ENCODE measurements around the gene MYH15.
A peak's percentile ranks its signal among the peaks of the same experiment; 100 is the strongest.

The MYH15 gene

GRCh38 chr3:108479224-108479623 lies 31.2 kb downstream of the MYH15 start:
- DNase-seq, result no peak
- in situ Hi-C loops (cut with HindIII; ENCODE audit: low pct_ligation_motif_present, low pct_unique_long_range_greater_than_20kb, low sequenced_read_pairs), result no loop called here

- in situ Hi-C loops (cut with HindIII; ENCODE audit: low pct_ligation_motif_present, low pct_unique_long_range_greater_than_20kb, low sequenced_read_pairs), result no loop called here
- DNase-seq, result peak; percentile 57
Observed at GRCh38 chr3:108477511-108478147, 32.8 kb downstream of the MYH15 start.

- in situ Hi-C loops (cut with HindIII; ENCODE audit: low pct_ligation_motif_present, low pct_unique_long_range_greater_than_20kb, low sequenced_read_pairs), result no loop called here
Observed at GRCh38 chr3:108475220-108475782, 35.1 kb downstream of the MYH15 start.

GRCh38 chr3:108474581-108474980 lies 35.8 kb downstream of the MYH15 start:
- no peak for DNase-seq
- in situ Hi-C loops (cut with HindIII; ENCODE audit: low pct_ligation_motif_present, low pct_unique_long_range_greater_than_20kb, low sequenced_read_pairs), result no loop called here

More at GRCh38 chr3:108475220-108475782, 35.1 kb downstream of the MYH15 start:
- no peak for DNase-seq

- in situ Hi-C loops (cut with HindIII; ENCODE audit: low pct_ligation_motif_present, low pct_unique_long_range_greater_than_20kb, low sequenced_read_pairs), result no loop called here
- DNase-seq, result no peak
Observed at GRCh38 chr3:108473711-108474110, 36.7 kb downstream of the MYH15 start.

- in situ Hi-C loops (cut with HindIII; ENCODE audit: low pct_ligation_motif_present, low pct_unique_long_range_greater_than_20kb, low sequenced_read_pairs), result no loop called here
- peak; percentile 86 for DNase-seq
Observed at GRCh38 chr3:108472001-108472591, 38.3 kb downstream of the MYH15 start.

- in situ Hi-C loops (cut with HindIII; ENCODE audit: low pct_ligation_motif_present, low pct_unique_long_range_greater_than_20kb, low sequenced_read_pairs), result no loop called here
- DNase-seq, result no peak
Observed at GRCh38 chr3:108471426-108471825, 39.0 kb downstream of the MYH15 start.

GRCh38 chr3:108469126-108469525 lies 41.3 kb downstream of the MYH15 start:
- in situ Hi-C loops (cut with HindIII; ENCODE audit: low pct_ligation_motif_present, low pct_unique_long_range_greater_than_20kb, low sequenced_read_pairs), result no loop called here
- DNase-seq, result no peak

- in situ Hi-C loops (cut with HindIII; ENCODE audit: low pct_ligation_motif_present, low pct_unique_long_range_greater_than_20kb, low sequenced_read_pairs), result no loop called here
- no peak for DNase-seq
Observed at GRCh38 chr3:108468577-108468976, 41.8 kb downstream of the MYH15 start.

GRCh38 chr3:108462899-108463298 lies 47.5 kb downstream of the MYH15 start:
- no peak for DNase-seq
- in situ Hi-C loops (cut with HindIII; ENCODE audit: low pct_ligation_motif_present, low pct_unique_long_range_greater_than_20kb, low sequenced_read_pairs), result no loop called here

GRCh38 chr3:108461661-108462111 lies 48.7 kb downstream of the MYH15 start:
- DNase-seq, result no peak
- in situ Hi-C loops (cut with HindIII; ENCODE audit: low pct_ligation_motif_present, low pct_unique_long_range_greater_than_20kb, low sequenced_read_pairs), result no loop called here

GRCh38 chr3:108459225-108459624 lies 51.2 kb downstream of the MYH15 start:
- in situ Hi-C loops (cut with HindIII; ENCODE audit: low pct_ligation_motif_present, low pct_unique_long_range_greater_than_20kb, low sequenced_read_pairs), result no loop called here
- DNase-seq, result no peak

GRCh38 chr3:108455212-108455705 lies 55.1 kb downstream of the MYH15 start:
- DNase-seq, result no peak
- in situ Hi-C loops (cut with HindIII; ENCODE audit: low pct_ligation_motif_present, low pct_unique_long_range_greater_than_20kb, low sequenced_read_pairs), result no loop called here

- in situ Hi-C loops (cut with HindIII; ENCODE audit: low pct_ligation_motif_present, low pct_unique_long_range_greater_than_20kb, low sequenced_read_pairs), result no loop called here
- no peak for DNase-seq
Observed at GRCh38 chr3:108453565-108453964, 56.8 kb downstream of the MYH15 start.

- in situ Hi-C loops (cut with HindIII; ENCODE audit: low pct_ligation_motif_present, low pct_unique_long_range_greater_than_20kb, low sequenced_read_pairs), result no loop called here
- no peak for DNase-seq
Observed at GRCh38 chr3:108450444-108450843, 60.0 kb downstream of the MYH15 start.

GRCh38 chr3:108448593-108448992 lies 61.8 kb downstream of the MYH15 start:
- DNase-seq, result no peak
- in situ Hi-C loops (cut with HindIII; ENCODE audit: low pct_ligation_motif_present, low pct_unique_long_range_greater_than_20kb, low sequenced_read_pairs), result no loop called here

GRCh38 chr3:108447096-108447847 lies 63.1 kb downstream of the MYH15 start:
- in situ Hi-C loops (cut with HindIII; ENCODE audit: low pct_ligation_motif_present, low pct_unique_long_range_greater_than_20kb, low sequenced_read_pairs), result no loop called here
- DNase-seq, result no peak

- DNase-seq, result no peak
- in situ Hi-C loops (cut with HindIII; ENCODE audit: low pct_ligation_motif_present, low pct_unique_long_range_greater_than_20kb, low sequenced_read_pairs), result no loop called here
Observed at GRCh38 chr3:108442281-108442680, 68.1 kb downstream of the MYH15 start.

- DNase-seq, result no peak
- in situ Hi-C loops (cut with HindIII; ENCODE audit: low pct_ligation_motif_present, low pct_unique_long_range_greater_than_20kb, low sequenced_read_pairs), result no loop called here
Observed at GRCh38 chr3:108441518-108441917, 68.9 kb downstream of the MYH15 start.
